Retina (tissue), 1 donor: Measurements from ENCODE around the gene ENTPD8.
"Not testable (repeated sequence)": the region's sequence is repeated elsewhere in the genome, so short reads cannot be mapped to it uniquely, and the experiment has no call there.

Experiments used
- DNase-seq: peaks from one replicate; pipeline ENCODE4 v3.0.0-alpha.2; 2016

The ENTPD8 gene

GRCh38 chr9:137428841-137429545, 12.2 kb downstream of the ENTPD8 start:
- DNase-seq, result no peak

- no peak for DNase-seq
Observed at GRCh38 chr9:137428311-137428630, 12.9 kb downstream of the ENTPD8 start.

GRCh38 chr9:137427454-137428310, 13.5 kb downstream of the ENTPD8 start:
- no peak for DNase-seq

- DNase-seq, result no peak
Observed at GRCh38 chr9:137426018-137426681, 15.0 kb downstream of the ENTPD8 start.

- DNase-seq, result no peak
Observed at GRCh38 chr9:137423514-137424291, 17.5 kb downstream of the ENTPD8 start.

GRCh38 chr9:137422604-137423513, 18.3 kb downstream of the ENTPD8 start, which contains the start of the genes EXD3 and NOXA1:
TSS of gene EXD3 (minus strand) at chr9:137423162. CDS start at chr9:137395357, 27,805 bp downstream.
TSS of gene NOXA1 (plus strand) at chr9:137423393. CDS start at chr9:137423530, 137 bp downstream.
- peak; percentile 80 for DNase-seq

- DNase-seq, result no peak
Observed at GRCh38 chr9:137421838-137422603, 19.1 kb downstream of the ENTPD8 start.

GRCh38 chr9:137417161-137418021, 23.8 kb downstream of the ENTPD8 start:
- no peak for DNase-seq

GRCh38 chr9:137416563-137417151, 24.5 kb downstream of the ENTPD8 start:
- DNase-seq, result no peak

GRCh38 chr9:137416006-137416562, 25.1 kb downstream of the ENTPD8 start:
- DNase-seq, result no peak

- no peak for DNase-seq
Observed at GRCh38 chr9:137415451-137415850, 25.7 kb downstream of the ENTPD8 start.

- no peak for DNase-seq
Observed at GRCh38 chr9:137412431-137412830, 28.7 kb downstream of the ENTPD8 start.

GRCh38 chr9:137411645-137412380, 29.3 kb downstream of the ENTPD8 start:
- no peak for DNase-seq

- DNase-seq, result no peak
Observed at GRCh38 chr9:137411260-137411644, 29.9 kb downstream of the ENTPD8 start.

GRCh38 chr9:137410891-137411249, 30.3 kb downstream of the ENTPD8 start:
- DNase-seq, result no peak

GRCh38 chr9:137410236-137410890, 30.8 kb downstream of the ENTPD8 start:
- DNase-seq, result not testable (repeated sequence)

- DNase-seq, result no peak
Observed at GRCh38 chr9:137409515-137409914, 31.6 kb downstream of the ENTPD8 start.
